Spleen (tissue), 11 donors: ENCODE results near the gene VPS51. TPM values are rescaled to one million over a fixed set of nuclear protein-coding genes. Genes with fewer than 3 reads are reported as not detected.

Experiments used
- DNase-seq: peaks from one replicate; pipeline ENCODE4 v3.0.0-alpha.2; 2020
- H3K27ac ChIP-seq, 8 donors: fragments of 200-600 bp; sonication (generic) in 7 of 8; 1 replicate in 4 of 8; 2 replicates in 4 of 8; pipeline versions ENCODE4 v1.5.0 to v1.8.0; 2016 to 2021; ENCODE audit warnings: inconsistent platforms in 4 of 8, mild to moderate bottlenecking in 4 of 8, moderate library complexity in 1 of 8
- H3K27me3 ChIP-seq, 7 donors: fragments of 200-600 bp; sonication (generic) in 6 of 7; replicated peaks in 1 of 7; 1 replicate in 4 of 7; 2 replicates in 3 of 7; pipeline versions ENCODE4 v1.5.0 to v1.8.0; 2016 to 2021; ENCODE audit warnings: inconsistent platforms in 3 of 7, mild to moderate bottlenecking in 1 of 7
- H3K36me3 ChIP-seq, 6 donors: fragments of 200-600 bp; sonication (generic) in 5 of 6; 1 replicate in 4 of 6; 2 replicates in 2 of 6; pipeline versions ENCODE4 v1.5.0 to v1.8.0; 2016 to 2021; ENCODE audit warnings: inconsistent platforms in 2 of 6
- H3K4me1 ChIP-seq, 6 donors: fragments of 200-600 bp; sonication (generic) in 5 of 6; 1 replicate in 3 of 6; 2 replicates in 3 of 6; pipeline versions ENCODE4 v1.5.0 to v1.8.0; 2016 to 2021; ENCODE audit warnings: inconsistent platforms in 3 of 6
- H3K4me3 ChIP-seq, 8 donors: fragments of 200-600 bp; sonication (generic) in 7 of 8; 1 replicate in 4 of 8; 2 replicates in 4 of 8; pipeline versions ENCODE4 v1.5.0 to v1.8.0; 2016 to 2021; ENCODE audit warnings: inconsistent platforms in 4 of 8, mild to moderate bottlenecking in 4 of 8, moderate library complexity in 2 of 8
- H3K9me3 ChIP-seq, 8 donors: fragments of 200-600 bp; sonication (generic) in 7 of 8; 1 replicate in 4 of 8; 2 replicates in 4 of 8; pipeline versions ENCODE4 v1.5.0 to v1.8.0; 2016 to 2021; ENCODE audit warnings: inconsistent platforms in 4 of 8
- POLR2A ChIP-seq, 3 donors: fragments of 450-650 bp; IDR thresholded peaks; one replicate each; pipeline ENCODE4 v1.5.1; 2017; ENCODE audit warnings: antibody characterized with exemption in 3 of 3, mild to moderate bottlenecking in 1 of 3
- POLR2AphosphoS5 ChIP-seq, 3 donors: sonication (generic); formaldehyde crosslinking; IDR thresholded peaks; one replicate each; pipeline ENCODE4 v1.5.1; 2017; ENCODE audit warnings: antibody characterized with exemption in 3 of 3
- WGBS, 5 donors: extraction: QIAGEN DNeasy Blood & Tissue Kit in 3 of 5; methylation state at CpG; one replicate each; pipeline versions ENCODE4 v1.1.5 to v1.1.7; 2013 to 2018; 5-methylcytosine and 5-hydroxymethylcytosine counted together
- intact Hi-C: fragments of 100-400 bp; cut with DNase I; formaldehyde crosslinking; loops from one replicate; pipeline ENCODE4 v1.15.0; 2023; ENCODE audit warnings: low total_unique reads
- polyA plus RNA-seq, 3 donors: library from polyadenylated mRNA; stranded (reverse); fragments of 200-250 nt; gene quantifications; one replicate each; pipeline ENCODE4 v1.2.1, GENCODE V29; 2013
- total RNA-seq, 7 donors: library from RNA; depleted of rRNA in 3 of 7; stranded (reverse); fragments of >200 nt in 3 of 7; fragmentation: NEBNext Ultra II Directional in 4 of 7; extraction: Animal tissue kit (Norgen Biotek cat#: 25700) in 4 of 7; gene quantifications; one replicate each; pipeline versions ENCODE4 v1.1.0 to v1.2.1, GENCODE V29; 2016 to 2021
- TF ChIP-seq, protein P1 (sequence below), 11 experiments: fragments of 200-600 bp in 7 of 11; fragments of 450-650 bp in 4 of 11; sonication (generic) in 4 of 11; IDR thresholded peaks in 8 of 11; conservative IDR thresholded peaks in 3 of 11; 1 replicate in 7 of 11; 2 replicates in 4 of 11; pipeline versions ENCODE4 v1.4.0 to v1.8.0; 2016 to 2021; ENCODE audit warnings: antibody characterized with exemption in 11 of 11, inconsistent platforms in 4 of 11, mild to moderate bottlenecking in 1 of 11
- donor health status: healthy with polysubstance abuse.
- donor health status: DM: no; HTN: no; CAD: no; lungs with moderate emphysema.
- donor health status: DM: no; HTN: no; CAD: no.
- donor health status: Bipolar disorder and iron deficiency.
- donor health status: healthy.
- donor health status: DM: no; HTN: no; CAD: no.
- donor health status: DM: yes; HTN: yes; CAD: no.

Gene VPS51
- total and polyA plus RNA-seq, 10 donors = 103 to 570 (median 149) TPM

- H3K4me3 ChIP-seq = no peak overlapping the region
- 75 to 91% (median 80%) methylated on average over 9 of the region's 9 CpGs for WGBS, 5 donors
- no peaks in the 10 kb centered on the region for H3K4me1 ChIP-seq
- no peak for DNase-seq
- no peak overlapping the region for H3K27ac ChIP-seq
- TF ChIP-seq POLR2A (IDR thresholded peaks at IDR 0.05) = no peak
- TF ChIP-seq, protein P1, sequence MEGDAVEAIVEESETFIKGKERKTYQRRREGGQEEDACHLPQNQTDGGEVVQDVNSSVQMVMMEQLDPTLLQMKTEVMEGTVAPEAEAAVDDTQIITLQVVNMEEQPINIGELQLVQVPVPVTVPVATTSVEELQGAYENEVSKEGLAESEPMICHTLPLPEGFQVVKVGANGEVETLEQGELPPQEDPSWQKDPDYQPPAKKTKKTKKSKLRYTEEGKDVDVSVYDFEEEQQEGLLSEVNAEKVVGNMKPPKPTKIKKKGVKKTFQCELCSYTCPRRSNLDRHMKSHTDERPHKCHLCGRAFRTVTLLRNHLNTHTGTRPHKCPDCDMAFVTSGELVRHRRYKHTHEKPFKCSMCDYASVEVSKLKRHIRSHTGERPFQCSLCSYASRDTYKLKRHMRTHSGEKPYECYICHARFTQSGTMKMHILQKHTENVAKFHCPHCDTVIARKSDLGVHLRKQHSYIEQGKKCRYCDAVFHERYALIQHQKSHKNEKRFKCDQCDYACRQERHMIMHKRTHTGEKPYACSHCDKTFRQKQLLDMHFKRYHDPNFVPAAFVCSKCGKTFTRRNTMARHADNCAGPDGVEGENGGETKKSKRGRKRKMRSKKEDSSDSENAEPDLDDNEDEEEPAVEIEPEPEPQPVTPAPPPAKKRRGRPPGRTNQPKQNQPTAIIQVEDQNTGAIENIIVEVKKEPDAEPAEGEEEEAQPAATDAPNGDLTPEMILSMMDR (IDR thresholded peaks at IDR 0.05 in 8 of 11, conservative IDR thresholded peaks at IDR 0.05 in 3 of 11) = no peak
- TF ChIP-seq POLR2AphosphoS5 (IDR thresholded peaks at IDR 0.05) = no peak
- H3K9me3 ChIP-seq = no peaks in the 10 kb centered on the region
- no peaks in the 10 kb centered on the region for H3K27me3 ChIP-seq
- H3K36me3 ChIP-seq = no peaks in the 10 kb centered on the region
- intact Hi-C loops = no loop called here
Measured at GRCh38 chr11:65060913-65061408, 35.1 kb upstream of the VPS51 start.

- Histone ChIP-seq H3K27ac (no peak overlapping the region), H3K4me3 (no peak overlapping the region), H3K9me3 (no peaks in the 10 kb centered on the region), H3K27me3 (no peaks in the 10 kb centered on the region), H3K36me3 (no peaks in the 10 kb centered on the region), H3K4me1 (no peaks in the 10 kb centered on the region)
- intact Hi-C loops = no loop called here
- 76 to 86% (median 80%) methylated on average over 3 of the region's 3 CpGs for WGBS, 5 donors
- no peak for DNase-seq
- TF ChIP-seq, protein P1 (IDR thresholded peaks at IDR 0.05 in 8 of 11, conservative IDR thresholded peaks at IDR 0.05 in 3 of 11) = no peak
- TF ChIP-seq POLR2AphosphoS5 (IDR thresholded peaks at IDR 0.05) = no peak
- no peak for TF ChIP-seq POLR2A (IDR thresholded peaks at IDR 0.05)
Measured at GRCh38 chr11:65063532-65063931, 32.5 kb upstream of the VPS51 start.

DNA sequence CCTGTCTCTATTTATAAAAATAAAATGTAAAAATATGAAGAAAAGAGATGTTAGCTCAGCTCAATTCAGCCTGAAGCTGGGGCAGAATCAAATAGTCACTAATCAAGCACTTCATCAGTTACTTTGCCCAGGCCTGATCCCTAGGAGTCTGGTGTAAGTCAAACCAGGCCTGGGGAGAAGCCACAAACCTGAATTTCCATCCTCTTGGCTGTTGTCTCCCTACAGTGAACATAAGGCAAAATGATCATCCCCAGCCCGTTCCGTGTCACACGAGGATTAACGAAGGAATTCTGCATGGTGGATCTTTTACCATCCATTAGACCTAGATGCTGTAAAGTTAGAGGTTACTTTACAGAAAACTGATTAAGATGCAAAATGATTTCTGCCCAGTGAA lies 31.2 kb upstream of the VPS51 start:
- no peak overlapping the region for H3K27ac ChIP-seq
- H3K36me3 ChIP-seq = no peaks in the 10 kb centered on the region
- intact Hi-C loops = no loop called here
- no peak overlapping the region for H3K4me3 ChIP-seq
- TF ChIP-seq POLR2A (IDR thresholded peaks at IDR 0.05) (no peak), POLR2AphosphoS5 (IDR thresholded peaks at IDR 0.05) (no peak)
- TF ChIP-seq, protein P1 (IDR thresholded peaks at IDR 0.05 in 8 of 11, conservative IDR thresholded peaks at IDR 0.05 in 3 of 11) = no peak
- 84 to 97% (median 89%) methylated on average over 4 of the region's 4 CpGs for WGBS, 5 donors
- no peaks in the 10 kb centered on the region for H3K27me3 ChIP-seq
- no peaks in the 10 kb centered on the region for H3K9me3 ChIP-seq
- no peak for DNase-seq
- no peaks in the 10 kb centered on the region for H3K4me1 ChIP-seq

GRCh38 chr11:65065851-65066250 lies 30.2 kb upstream of the VPS51 start:
- no peak overlapping the region for H3K4me3 ChIP-seq
- intact Hi-C loops = no loop called here
- 81 to 86% (median 83%) methylated on average over 7 of the region's 7 CpGs for WGBS, 5 donors
- H3K9me3 ChIP-seq = no peaks in the 10 kb centered on the region
- TF ChIP-seq POLR2A (IDR thresholded peaks at IDR 0.05) = no peak
- H3K36me3 ChIP-seq = no peaks in the 10 kb centered on the region
- no peak for DNase-seq
- no peaks in the 10 kb centered on the region for H3K27me3 ChIP-seq
- H3K4me1 ChIP-seq = no peaks in the 10 kb centered on the region
- H3K27ac ChIP-seq = no peak overlapping the region

DNA sequence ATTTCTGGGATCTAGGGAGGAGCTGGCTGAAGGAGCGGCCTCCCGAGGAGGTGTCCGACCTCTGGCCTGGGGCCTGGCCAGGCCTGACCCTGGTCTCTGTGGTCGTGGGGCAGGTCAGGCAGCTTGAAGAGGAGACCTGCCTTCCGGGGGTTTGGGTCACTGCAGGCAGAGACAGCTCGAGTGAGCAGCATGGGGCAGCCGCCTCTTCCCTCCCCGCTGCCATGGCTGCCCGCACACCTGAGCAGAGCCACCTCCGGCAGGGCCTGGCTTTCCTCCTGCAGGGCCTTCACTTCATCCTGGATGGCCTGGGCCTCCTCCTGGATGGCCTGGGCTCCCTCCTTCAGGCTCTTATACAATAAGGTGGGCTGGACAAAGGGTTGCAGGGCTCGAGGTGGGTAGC lies 29.7 kb upstream of the VPS51 start:
- Histone ChIP-seq H3K27ac (no peak overlapping the region), H3K4me3 (no peak overlapping the region), H3K4me1 (no peaks in the 10 kb centered on the region), H3K9me3 (no peaks in the 10 kb centered on the region), H3K27me3 (no peaks in the 10 kb centered on the region), H3K36me3 (no peaks in the 10 kb centered on the region)
- 80 to 100% (median 86%) methylated on average over 4 to 11 of the region's 11 CpGs for WGBS, 5 donors
- intact Hi-C loops = no loop called here
- no peak for DNase-seq
- TF ChIP-seq POLR2AphosphoS5 (IDR thresholded peaks at IDR 0.05) (no peak), POLR2A (IDR thresholded peaks at IDR 0.05) (no peak)
- TF ChIP-seq, protein P1 (IDR thresholded peaks at IDR 0.05 in 8 of 11, conservative IDR thresholded peaks at IDR 0.05 in 3 of 11) = no peak
